GM10248 (cell line): ENCODE measurements around the gene ABI3BP.
"Not testable (repeated sequence)": the region's sequence is repeated elsewhere in the genome, so short reads cannot be mapped to it uniquely, and the experiment has no call there.

ENCODE experiments used
- CTCF ChIA-PET: fragments of 300-600 bp; sonication (Branson Sonifier 250); formaldehyde crosslinking; extraction: SDS; loops from one replicate; lab custom pipeline; 2021; ENCODE audit warnings: antibody characterized with exemption; lab: Yijun Ruan, JAX
- POLR2A ChIA-PET: fragments of 350-650 bp; sonication (Branson Sonifier 250); formaldehyde crosslinking; extraction: SDS; loops from one replicate; lab custom pipeline; 2020; ENCODE audit warnings: antibody characterized with exemption; lab: Yijun Ruan, JAX
- DNase-seq: peaks from one replicate; pipeline ENCODE4 v3.0.0; 2012; ENCODE audit errors: extremely low spot score
- TF ChIP-seq, protein P1 (sequence below): IDR thresholded peaks from 2 replicates; pipeline ENCODE4 v1.5.1; 2012; ENCODE audit warnings: mild to moderate bottlenecking, low read depth; ENCODE audit errors: extremely low read depth, missing control alignments, control extremely low read depth

Gene ABI3BP

DNA sequence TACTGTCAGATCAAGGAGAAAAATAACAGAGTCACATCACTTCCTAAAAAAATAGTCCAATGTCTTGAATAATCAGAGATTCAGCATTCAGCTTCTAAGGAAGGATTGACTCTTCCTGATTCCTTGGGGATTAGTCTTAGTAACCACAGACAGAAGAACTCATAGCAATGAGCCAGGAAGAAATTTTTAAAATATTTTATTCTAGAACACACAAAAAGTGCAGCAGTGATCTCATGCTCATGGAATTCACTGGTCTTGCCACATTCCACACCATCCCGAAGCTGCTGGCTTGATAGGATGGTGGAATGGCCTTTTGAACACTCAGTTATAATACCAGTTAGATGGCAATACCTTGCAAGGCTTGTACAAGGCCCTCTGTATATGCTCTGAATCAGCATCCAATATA is 43.0 kb upstream of the ABI3BP start:
- POLR2A ChIA-PET, result no interaction called here
- no peak for DNase-seq
- TF ChIP-seq, protein P1, sequence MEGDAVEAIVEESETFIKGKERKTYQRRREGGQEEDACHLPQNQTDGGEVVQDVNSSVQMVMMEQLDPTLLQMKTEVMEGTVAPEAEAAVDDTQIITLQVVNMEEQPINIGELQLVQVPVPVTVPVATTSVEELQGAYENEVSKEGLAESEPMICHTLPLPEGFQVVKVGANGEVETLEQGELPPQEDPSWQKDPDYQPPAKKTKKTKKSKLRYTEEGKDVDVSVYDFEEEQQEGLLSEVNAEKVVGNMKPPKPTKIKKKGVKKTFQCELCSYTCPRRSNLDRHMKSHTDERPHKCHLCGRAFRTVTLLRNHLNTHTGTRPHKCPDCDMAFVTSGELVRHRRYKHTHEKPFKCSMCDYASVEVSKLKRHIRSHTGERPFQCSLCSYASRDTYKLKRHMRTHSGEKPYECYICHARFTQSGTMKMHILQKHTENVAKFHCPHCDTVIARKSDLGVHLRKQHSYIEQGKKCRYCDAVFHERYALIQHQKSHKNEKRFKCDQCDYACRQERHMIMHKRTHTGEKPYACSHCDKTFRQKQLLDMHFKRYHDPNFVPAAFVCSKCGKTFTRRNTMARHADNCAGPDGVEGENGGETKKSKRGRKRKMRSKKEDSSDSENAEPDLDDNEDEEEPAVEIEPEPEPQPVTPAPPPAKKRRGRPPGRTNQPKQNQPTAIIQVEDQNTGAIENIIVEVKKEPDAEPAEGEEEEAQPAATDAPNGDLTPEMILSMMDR, result no peak
- CTCF ChIA-PET, result no interaction called here

DNA sequence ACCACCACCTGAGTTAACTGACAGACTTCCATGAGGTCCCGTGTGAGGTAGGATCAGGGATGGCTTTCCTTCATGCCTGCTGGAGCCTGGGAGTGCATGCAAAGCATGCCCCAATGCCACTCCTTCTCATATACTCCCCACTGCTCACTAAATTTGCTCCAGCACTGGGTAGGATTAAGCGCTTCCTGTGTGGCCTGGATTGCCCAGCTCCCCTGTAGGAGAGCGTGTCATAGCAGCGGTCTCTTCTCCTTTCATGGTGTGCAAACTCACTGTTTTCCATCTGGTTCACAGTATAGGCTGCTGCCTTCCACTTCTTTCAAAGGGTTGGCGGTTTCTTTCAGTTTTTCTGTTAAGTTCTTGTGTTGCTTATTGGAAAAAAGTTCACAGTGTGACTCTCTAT is 34.1 kb upstream of the ABI3BP start:
- TF ChIP-seq, protein P1, result no peak
- no peak for DNase-seq
- CTCF ChIA-PET, result no interaction called here
- POLR2A ChIA-PET, result no interaction called here

DNA sequence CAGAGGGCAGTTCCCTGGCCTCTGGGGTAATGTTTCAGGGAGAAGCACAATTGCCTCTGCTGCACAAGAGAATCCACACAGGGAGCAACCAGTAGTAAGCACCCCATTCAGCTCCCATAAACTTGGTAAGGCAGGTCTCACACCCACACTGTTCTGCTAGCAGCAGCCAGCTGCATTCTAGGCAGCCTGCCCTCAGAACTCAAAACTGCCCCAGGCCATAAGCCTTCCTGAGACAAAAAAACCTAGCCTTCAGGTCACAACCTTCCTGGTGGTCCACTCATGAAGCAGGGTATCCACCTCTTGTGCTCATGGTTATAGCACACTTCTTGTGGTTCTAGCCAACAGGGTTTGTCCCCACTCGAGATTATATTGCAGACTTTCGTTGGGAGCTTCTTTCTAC is 33.7 kb upstream of the ABI3BP start:
- ChIA-PET POLR2A (no interaction called here), CTCF (no interaction called here)
- no peak for DNase-seq
- TF ChIP-seq, protein P1, result no peak

DNA sequence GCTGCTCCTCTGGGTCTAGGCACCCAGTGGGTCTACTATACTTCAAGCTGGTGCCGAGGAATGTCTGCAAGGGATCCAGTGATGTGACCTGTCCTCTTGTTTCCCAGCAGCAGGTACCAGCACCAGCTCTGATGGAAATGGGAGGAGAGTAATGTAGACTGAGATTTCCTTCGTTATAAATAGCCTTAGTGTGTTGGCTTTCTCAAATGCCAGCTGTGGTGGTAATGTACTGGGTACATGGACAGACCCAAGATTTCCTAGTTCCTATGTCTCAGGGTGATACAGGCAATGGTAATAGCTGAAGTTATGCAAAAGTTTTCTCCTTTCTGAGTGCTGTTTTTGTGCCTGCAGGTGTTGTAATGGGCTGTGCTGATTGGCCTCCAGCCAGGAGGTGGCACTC is 33.0 kb upstream of the ABI3BP start:
- ChIA-PET CTCF (no interaction called here), POLR2A (no interaction called here)
- no peak for DNase-seq
- TF ChIP-seq, protein P1, result no peak

DNA sequence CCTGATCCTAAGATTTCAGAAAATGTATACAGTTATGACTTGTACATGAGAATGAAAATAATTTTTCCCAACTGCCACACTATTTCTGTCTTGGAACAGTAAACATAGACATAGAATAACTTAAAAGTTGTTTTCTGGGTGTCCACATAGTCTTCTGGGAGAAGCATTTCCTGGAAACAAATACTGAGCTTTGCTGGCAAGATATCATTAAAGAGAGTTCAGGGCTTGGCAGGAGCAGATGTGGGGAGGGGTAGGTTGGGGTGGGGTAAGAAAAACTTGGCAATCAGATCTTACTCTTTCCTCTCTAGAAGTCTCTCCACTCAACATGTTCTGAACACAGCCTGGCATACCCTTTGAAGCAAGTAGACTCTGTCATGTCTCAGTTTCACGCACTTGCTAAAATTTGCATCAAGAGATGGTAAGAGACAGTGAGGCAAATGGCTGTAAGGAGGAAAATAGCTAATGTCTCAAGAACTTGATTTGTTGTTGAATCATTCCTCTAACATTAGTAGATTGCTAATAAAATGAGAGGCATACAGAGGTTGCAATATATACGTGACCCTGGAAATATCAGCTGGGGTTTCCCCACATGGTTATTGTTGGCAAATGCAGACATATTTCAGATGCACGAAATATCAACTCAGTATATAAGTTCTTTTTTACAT is 27.3 kb upstream of the ABI3BP start:
- ChIA-PET POLR2A (no interaction called here), CTCF (interaction anchor here (1.0 kb wide), 1 partner anchor 10 kb away, joined by 3 read pairs; no protein-coding TSS in a partner anchor)
- TF ChIP-seq, protein P1, result no peak
- no peak for DNase-seq

DNA sequence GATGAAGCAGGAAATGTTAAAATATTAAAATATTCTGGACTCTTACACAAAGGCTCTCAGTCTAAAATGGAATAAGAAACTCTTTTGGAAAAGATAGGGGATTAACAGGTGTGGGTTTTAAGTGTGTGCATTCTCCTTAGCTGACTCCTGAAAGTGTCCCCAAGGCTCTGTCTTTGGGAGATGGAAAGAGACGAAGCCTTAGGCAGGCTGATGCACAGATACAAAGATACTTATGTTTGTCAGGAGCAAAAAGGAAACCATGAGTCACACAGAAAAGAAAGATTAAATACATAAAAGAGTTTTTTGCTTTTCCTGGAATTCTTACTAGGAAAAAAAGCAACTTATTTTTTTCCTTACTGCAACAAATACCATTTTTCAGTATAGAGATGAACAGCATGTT is 23.8 kb upstream of the ABI3BP start:
- TF ChIP-seq, protein P1, result no peak
- CTCF ChIA-PET, result no interaction called here
- POLR2A ChIA-PET, result no interaction called here
- DNase-seq, result no peak

DNA sequence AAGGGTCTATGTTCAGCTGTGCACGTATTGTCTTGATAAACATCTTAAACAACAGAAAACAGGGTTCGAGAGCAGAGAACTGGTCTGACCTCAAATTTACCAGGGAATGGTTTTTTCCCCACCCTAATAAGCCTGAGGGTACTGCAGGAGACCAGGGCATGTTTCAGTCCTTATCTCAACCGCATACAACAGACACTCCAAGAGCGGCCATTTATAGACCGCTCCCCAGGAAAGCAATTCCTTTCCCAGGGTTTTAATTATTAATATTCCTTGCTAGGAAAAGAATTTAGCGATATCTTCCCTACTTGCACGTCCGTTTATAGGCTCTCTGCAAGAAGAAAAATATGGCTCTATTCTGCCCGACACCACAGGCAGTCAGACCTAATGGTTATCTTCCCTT is 19.1 kb upstream of the ABI3BP start:
- DNase-seq, CTCF ChIA-PET, POLR2A ChIA-PET: not testable (repeated sequence)
